ENCODE results near the gene ITK. TPM values are rescaled to one million over a fixed set of nuclear protein-coding genes. Genes with fewer than 3 reads are reported as not detected.

Gene ITK
- total RNA-seq, result not detected in 2 replicates

DNA sequence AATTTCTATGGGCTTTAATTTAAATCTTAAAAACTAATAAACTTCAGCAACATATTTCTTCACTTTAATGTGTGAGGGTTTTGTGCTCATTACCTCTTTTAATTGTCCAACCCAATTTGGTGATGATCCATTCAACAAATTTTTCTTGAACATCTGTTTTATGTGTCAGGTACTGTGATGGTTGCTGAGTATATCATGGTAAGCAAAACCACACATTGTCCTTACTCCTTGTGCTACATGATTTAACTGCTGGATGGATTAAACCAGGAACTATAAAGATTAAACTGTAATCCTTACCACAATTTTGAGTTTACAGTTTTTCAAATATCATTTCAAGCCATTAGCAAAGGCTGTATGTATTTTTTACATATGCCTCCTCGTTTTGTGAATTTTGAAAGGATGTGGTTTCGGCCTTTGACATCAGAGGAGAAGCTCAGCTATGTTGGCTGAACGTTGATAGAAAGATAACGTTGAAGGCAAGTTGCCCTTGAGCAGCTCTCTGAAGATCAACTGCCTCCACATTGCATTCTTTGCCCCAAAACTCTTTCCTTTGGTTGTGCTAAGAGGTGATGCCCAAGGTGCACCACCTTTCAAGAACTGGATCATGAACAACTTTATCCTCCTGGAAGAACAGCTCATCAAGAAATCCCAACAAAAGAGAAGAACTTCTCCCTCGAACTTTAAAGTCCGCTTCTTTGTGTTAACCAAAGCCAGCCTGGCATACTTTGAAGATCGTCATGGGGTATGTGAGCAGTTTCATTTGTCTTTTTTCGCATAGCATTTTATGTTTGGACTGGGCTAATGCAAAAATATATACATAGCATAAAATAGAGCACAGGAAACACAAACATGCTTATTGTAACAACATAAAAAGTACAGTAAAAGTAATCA lies at the start of gene ITK:
Gene ITK (plus strand): TSS at position 467 of the 891 bp plus-strand sequence. CDS start 138 bp downstream, at position 605.

DNA sequence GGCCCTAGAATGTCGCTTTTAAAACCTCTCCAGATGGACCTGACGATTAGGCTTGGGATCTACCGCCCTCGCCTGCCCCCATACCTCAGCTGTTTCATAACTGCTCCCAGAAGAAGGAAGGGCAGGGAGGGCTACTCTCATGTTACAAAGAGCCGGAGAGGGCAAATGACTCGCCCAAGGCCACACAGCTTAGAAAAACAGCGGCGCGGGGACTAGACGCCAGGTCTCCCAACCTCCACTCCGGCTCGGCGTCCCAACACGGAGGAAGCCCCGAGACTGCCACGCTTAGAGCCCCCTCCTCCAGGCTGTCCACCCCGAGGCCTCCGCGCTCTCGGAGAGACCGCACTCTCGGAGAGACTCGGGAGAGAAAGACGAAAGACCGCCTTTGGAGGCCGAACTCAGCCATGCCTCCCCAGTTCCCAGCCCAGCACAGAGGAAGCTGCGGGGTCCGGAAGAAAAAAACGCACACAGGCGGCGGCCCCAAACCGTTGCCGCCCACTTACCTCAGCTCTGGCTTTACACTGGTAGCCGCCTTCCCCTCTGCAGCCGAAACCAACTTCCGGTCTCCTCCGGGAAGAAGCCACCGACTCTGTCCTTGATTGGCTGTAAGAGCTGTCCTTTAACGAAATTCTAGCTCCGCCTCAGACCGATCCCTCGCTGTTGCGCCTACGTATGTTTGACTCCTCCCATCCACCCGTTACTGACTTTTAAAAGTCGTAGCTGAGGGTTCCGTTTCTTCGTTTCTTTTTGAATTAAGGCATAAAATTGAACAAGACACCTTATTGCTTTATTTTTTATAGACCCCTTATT lies 38.1 kb upstream of the ITK start, which contains the start of gene MED7:
Gene MED7 (minus strand): TSS at position 549 of the 810 bp plus-strand sequence. CDS start 3,434 bp downstream, outside the sequence.

DNA sequence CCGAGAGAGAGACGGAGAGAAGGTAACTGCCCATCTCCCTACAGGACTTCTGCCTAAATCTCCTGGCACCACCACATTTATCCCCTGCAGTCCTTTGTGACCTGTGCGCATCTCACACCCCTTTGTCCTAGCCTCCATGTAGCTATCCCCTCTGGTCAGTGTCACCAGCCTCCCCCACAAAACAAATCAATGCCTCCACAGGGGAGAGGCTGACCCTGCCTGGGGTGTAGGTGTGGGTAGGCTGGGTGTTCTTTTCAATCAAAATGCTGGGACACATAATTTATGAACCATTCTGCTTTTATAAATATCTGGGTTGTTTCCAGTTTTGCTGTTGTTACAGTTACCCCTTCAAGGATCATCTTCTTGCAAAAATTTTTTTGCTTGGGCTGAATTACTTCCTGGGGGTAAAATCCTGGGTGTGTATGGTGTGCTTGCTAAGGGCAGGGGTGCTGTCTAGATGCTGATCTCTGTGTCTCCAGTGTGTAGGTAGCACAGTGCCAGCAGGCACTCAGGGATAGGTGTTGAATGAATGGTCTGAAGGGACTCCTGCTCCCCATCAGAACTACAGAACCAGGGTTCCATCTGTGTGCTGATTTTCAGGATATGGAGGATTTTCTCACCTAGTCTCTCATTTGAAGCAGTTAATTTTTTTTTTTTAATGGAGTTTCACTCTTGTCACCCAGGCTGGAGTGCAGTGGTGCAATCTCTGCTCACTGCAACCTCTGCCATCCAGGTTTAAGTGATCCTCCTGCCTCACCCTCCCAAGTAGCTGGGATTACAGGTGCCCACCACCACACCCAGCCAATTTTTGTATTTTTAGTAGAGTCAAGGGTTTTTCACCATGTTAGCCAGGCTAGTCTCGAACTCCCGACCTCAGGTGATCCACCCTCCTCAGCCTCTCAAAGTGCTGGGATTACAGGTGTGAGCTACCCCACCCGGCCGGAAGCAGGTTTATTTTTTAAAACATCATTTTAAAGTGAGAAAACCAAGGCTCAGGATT lies 14.1 kb upstream of the ITK start, which contains the start of gene GARIN3:
Gene GARIN3 (minus strand): TSS at position 51 of the 1,000 bp plus-strand sequence. CDS start 96 bp downstream, outside the sequence.

DNA sequence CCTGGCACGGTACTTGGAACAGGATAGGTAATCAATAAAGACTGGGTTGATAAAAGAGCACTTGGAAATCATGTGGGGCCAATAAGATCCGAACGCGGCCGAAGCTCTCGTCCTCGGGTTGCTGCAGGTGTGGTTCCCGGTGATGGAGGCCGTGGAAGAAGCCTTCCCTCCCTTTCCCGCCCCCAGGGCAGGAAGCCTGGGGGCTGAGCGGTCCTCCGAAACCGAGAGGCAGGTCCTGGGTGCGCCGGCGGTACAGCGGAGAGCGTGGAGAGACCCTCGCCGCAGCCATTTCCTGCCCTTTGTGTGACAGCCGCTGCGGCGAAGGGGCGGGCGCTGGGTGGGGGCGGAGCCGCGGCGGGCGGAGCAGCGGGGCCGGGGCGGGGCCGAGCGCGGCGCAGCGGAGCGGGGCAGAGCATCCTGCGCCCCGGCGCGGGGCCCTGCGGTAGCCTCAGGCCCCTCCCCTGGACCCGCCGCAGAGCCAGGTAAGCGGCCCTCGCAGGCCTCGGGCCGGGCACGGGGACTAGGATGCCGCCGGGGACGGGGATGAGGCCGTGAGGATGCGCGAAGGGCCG lies 85.2 kb downstream of the ITK start, which contains the start of gene CYFIP2:
Gene CYFIP2 (plus strand): TSS at position 410 of the 572 bp plus-strand sequence. CDS start 19,239 bp downstream, outside the sequence.

Other genes with a start within 250 kb of the ITK start
- gene TIMD4, start 217.6 kb upstream of the ITK start, total RNA-seq, result not detected in 2 replicates
- not detected in 2 replicates for gene HAVCR1, start 121.7 kb upstream of the ITK start, total RNA-seq
- 0.06 TPM in 1 of 2 replicates, not detected in the other for gene HAVCR2, start 71.8 kb upstream of the ITK start, total RNA-seq
- gene MED7, start 38.0 kb upstream of the ITK start, total RNA-seq, result 5.0 and 6.2 TPM in 2 replicates
- not detected in 2 replicates for gene GARIN3, start 14.6 kb upstream of the ITK start, total RNA-seq
- gene CYFIP2, start 85.3 kb downstream of the ITK start, total RNA-seq, result 9.4 and 30.6 TPM in 2 replicates

Data from bladder microvascular endothelial cell (primary cell).